Body of pancreas (tissue), 4 donors: Measurements from ENCODE around the gene HJURP. TPM values are rescaled to one million over a fixed set of nuclear protein-coding genes. Genes with fewer than 3 reads are reported as not detected.
A peak's percentile ranks its signal among the peaks of the same experiment; 100 is the strongest.

ENCODE experiments used
- ATAC-seq: fragments of 150-250 bp; one replicate; pipeline ENCODE4 v1.9.1; 2016
- DNase-seq, 4 donors: peaks; one replicate each; pipeline ENCODE4 v3.0.0-alpha.2; 2019
- H3K27ac ChIP-seq, 4 donors: fragments of 200-600 bp; sonication (generic); 1 replicate in 3 of 4; 2 replicates in 1 of 4; pipeline versions ENCODE4 v1.5.1 to v1.6.1; 2016 to 2019; ENCODE audit warnings: mild to moderate bottlenecking in 1 of 4, mixed read lengths in 1 of 4, moderate library complexity in 1 of 4
- H3K27me3 ChIP-seq, 2 donors: fragments of 200-600 bp; sonication (generic); one replicate each; pipeline ENCODE4 v1.6.0; 2016; ENCODE audit warnings: mild to moderate bottlenecking in 1 of 2
- H3K36me3 ChIP-seq, 2 donors: fragments of 200-600 bp; sonication (generic); replicated peaks in 1 of 2; 2 replicates each; pipeline ENCODE4 v1.5.1; 2016; ENCODE audit warnings: low read depth in 2 of 2; ENCODE audit not compliant: insufficient read depth in 1 of 2
- H3K4me1 ChIP-seq: fragments of 200-600 bp; sonication (generic); one replicate; pipeline ENCODE4 v1.6.0; 2016
- H3K4me3 ChIP-seq, 2 donors: fragments of 200-600 bp; sonication (generic); 1 replicate in 1 of 2; 2 replicates in 1 of 2; pipeline ENCODE4 v1.5.1; 2016 to 2019
- H3K9me3 ChIP-seq, 3 donors: fragments of 200-600 bp; sonication (generic); 1 replicate in 2 of 3; 2 replicates in 1 of 3; pipeline ENCODE4 v1.5.1; 2016
- POLR2A ChIP-seq, 3 donors: fragments of 450-650 bp; IDR thresholded peaks; one replicate each; pipeline ENCODE4 v1.6.1; 2016; ENCODE audit warnings: antibody characterized with exemption in 3 of 3, mild to moderate bottlenecking in 2 of 3
- WGBS, 2 donors: methylation state at CpG; one replicate each; pipeline ENCODE4 v1.1.5; 2017; 5-methylcytosine and 5-hydroxymethylcytosine counted together
- intact Hi-C: fragments of 100-400 bp; cut with DNase I; formaldehyde crosslinking; loops from one replicate; pipeline ENCODE4 v1.15.1; 2023
- total RNA-seq, 2 donors: library from RNA; depleted of rRNA; stranded (reverse); fragments of >200 nt; gene quantifications; one replicate each; pipeline ENCODE4 v1.1.0, GENCODE V29; 2016
- TF ChIP-seq, protein P1 (sequence below), 7 experiments: fragments of 450-650 bp in 4 of 7; fragments of 200-600 bp in 3 of 7; sonication (generic) in 3 of 7; IDR thresholded peaks; one replicate each; pipeline ENCODE4 v1.5.1; 2016 to 2019; ENCODE audit warnings: antibody characterized with exemption in 7 of 7

The HJURP gene
- total RNA-seq, 2 donors from 2014 or later, result 3.6 TPM; not detected in 1

GRCh38 chr2:233855345-233855744, 1.0 kb upstream of the HJURP start:
- H3K4me1 ChIP-seq, result peaks cover 8% of the 10 kb centered on the region
- intact Hi-C loops, result no loop called here
- WGBS, 2 donors, result 88 to 93% methylated on average over 5 of the region's 5 CpGs
- no peaks in the 10 kb centered on the region for H3K9me3 ChIP-seq
- H3K27me3 ChIP-seq, result no peaks in the 10 kb centered on the region
- H3K4me3 ChIP-seq, result no peak overlapping the region
- TF ChIP-seq, protein P1, sequence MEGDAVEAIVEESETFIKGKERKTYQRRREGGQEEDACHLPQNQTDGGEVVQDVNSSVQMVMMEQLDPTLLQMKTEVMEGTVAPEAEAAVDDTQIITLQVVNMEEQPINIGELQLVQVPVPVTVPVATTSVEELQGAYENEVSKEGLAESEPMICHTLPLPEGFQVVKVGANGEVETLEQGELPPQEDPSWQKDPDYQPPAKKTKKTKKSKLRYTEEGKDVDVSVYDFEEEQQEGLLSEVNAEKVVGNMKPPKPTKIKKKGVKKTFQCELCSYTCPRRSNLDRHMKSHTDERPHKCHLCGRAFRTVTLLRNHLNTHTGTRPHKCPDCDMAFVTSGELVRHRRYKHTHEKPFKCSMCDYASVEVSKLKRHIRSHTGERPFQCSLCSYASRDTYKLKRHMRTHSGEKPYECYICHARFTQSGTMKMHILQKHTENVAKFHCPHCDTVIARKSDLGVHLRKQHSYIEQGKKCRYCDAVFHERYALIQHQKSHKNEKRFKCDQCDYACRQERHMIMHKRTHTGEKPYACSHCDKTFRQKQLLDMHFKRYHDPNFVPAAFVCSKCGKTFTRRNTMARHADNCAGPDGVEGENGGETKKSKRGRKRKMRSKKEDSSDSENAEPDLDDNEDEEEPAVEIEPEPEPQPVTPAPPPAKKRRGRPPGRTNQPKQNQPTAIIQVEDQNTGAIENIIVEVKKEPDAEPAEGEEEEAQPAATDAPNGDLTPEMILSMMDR (IDR thresholded peaks at IDR 0.05), result no peak
- TF ChIP-seq POLR2A (IDR thresholded peaks at IDR 0.05), result no peak
- ATAC-seq (no peak), DNase-seq (no peak)
- no peaks in the 10 kb centered on the region for H3K36me3 ChIP-seq
- H3K27ac ChIP-seq, result no peak overlapping the region

GRCh38 chr2:233853883-233854240, 473 bp downstream of the HJURP start:
- peaks cover 8% of the 10 kb centered on the region for H3K4me1 ChIP-seq
- 1% methylated on average over 21 to 25 of the region's 25 CpGs for WGBS, 2 donors
- H3K27ac ChIP-seq, result no peak overlapping the region
- no peak for TF ChIP-seq POLR2A (IDR thresholded peaks at IDR 0.05)
- TF ChIP-seq, protein P1 (IDR thresholded peaks at IDR 0.05), result no peak
- no peaks in the 10 kb centered on the region for H3K36me3 ChIP-seq
- ATAC-seq, result no peak
- intact Hi-C loops, result no loop called here
- H3K9me3 ChIP-seq, result no peaks in the 10 kb centered on the region
- H3K27me3 ChIP-seq, result no peaks in the 10 kb centered on the region
- no peak for DNase-seq
- H3K4me3 ChIP-seq, result peak overlapping the region; percentile 39 to 48

GRCh38 chr2:233853353-233853752, 982 bp downstream of the HJURP start:
- Histone ChIP-seq H3K27me3 (no peaks in the 10 kb centered on the region), H3K27ac (no peak overlapping the region), H3K36me3 (no peaks in the 10 kb centered on the region), H3K4me1 (peaks cover 8% of the 10 kb centered on the region), H3K9me3 (no peaks in the 10 kb centered on the region), H3K4me3 (no peak overlapping the region)
- TF ChIP-seq POLR2A (IDR thresholded peaks at IDR 0.05), result no peak
- TF ChIP-seq, protein P1 (IDR thresholded peaks at IDR 0.05), result no peak
- DNase-seq (no peak), ATAC-seq (no peak)
- intact Hi-C loops, result no loop called here
- 42 to 50% methylated on average over 8 of the region's 8 CpGs for whole genome bisulfite sequencing, 2 donors

DNA sequence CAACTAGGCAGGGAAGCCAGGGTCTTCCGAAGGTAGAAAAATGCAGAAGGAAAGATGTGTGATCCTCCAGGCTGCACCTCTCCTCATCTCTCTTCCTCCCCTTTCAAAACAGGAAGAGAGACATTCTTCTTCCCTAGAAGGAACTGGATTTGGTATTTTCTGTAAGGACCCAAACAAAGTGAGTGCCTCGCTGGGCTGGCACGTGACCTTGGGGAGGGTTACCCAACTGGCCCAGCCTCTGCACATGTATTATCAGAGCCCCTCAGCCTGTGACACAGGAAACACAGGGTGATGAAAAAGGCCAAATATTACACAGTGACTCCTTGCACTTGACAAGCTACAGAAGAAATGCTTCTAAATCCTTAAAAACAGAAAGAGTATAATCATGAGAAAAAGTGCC, 2.3 kb downstream of the HJURP start:
- intact Hi-C loops, result no loop called here
- Histone ChIP-seq H3K9me3 (no peaks in the 10 kb centered on the region), H3K27ac (no peak overlapping the region), H3K4me3 (no peak overlapping the region), H3K36me3 (no peaks in the 10 kb centered on the region), H3K27me3 (no peaks in the 10 kb centered on the region), H3K4me1 (peaks cover 8% of the 10 kb centered on the region)
- ATAC-seq, result no peak
- TF ChIP-seq POLR2A (IDR thresholded peaks at IDR 0.05), result no peak
- TF ChIP-seq, protein P1 (IDR thresholded peaks at IDR 0.05), result no peak
- 35 to 72% methylated on average over 3 of the region's 3 CpGs for WGBS, 2 donors
- no peak for DNase-seq

DNA sequence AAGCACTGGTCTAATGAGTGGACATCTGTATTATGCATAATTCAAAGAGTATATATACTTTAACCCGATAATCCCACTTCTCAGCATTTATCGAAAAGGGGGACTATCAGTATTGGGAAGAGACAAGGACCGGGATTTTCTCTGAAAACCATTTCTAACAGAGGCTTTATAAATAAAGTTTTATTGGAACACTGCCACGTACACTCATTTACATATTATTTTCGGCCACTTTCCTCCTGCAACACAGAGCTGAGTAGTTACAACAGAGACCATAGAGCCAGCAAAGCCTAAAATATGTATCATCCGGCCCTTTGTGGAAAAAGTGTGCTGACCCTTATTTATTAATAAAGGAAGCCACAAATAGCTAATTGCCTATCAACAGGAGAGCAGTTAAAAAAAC, 3.2 kb downstream of the HJURP start:
- intact Hi-C loops, result no loop called here
- DNase-seq (no peak), ATAC-seq (no peak)
- H3K27ac ChIP-seq, result no peak overlapping the region
- TF ChIP-seq, protein P1 (IDR thresholded peaks at IDR 0.05), result no peak
- no peak for TF ChIP-seq POLR2A (IDR thresholded peaks at IDR 0.05)
- no peaks in the 10 kb centered on the region for H3K9me3 ChIP-seq
- H3K4me3 ChIP-seq, result no peak overlapping the region
- H3K36me3 ChIP-seq, result no peaks in the 10 kb centered on the region
- 95% methylated on average over 6 of the region's 6 CpGs for WGBS, 2 donors
- H3K4me1 ChIP-seq, result peaks cover 8% of the 10 kb centered on the region
- no peaks in the 10 kb centered on the region for H3K27me3 ChIP-seq
